CD14-positive monocyte (primary cell): ENCODE data around the gene SDK1. TPM values are rescaled to one million over a fixed set of nuclear protein-coding genes. Genes with fewer than 3 reads are reported as not detected.

Experiments used
- DNase-seq, 3 donors: peaks; one replicate each; pipeline ENCODE4 v3.0.0-alpha.2; 2011 to 2022
- H2AFZ ChIP-seq: 2 replicates; pipeline ENCODE4 v1.6.0; 2012; ENCODE audit warnings: mild to moderate bottlenecking, low read depth, low read length, inconsistent platforms; ENCODE audit not compliant: insufficient read depth, poor library complexity, severe bottlenecking
- H3K27ac ChIP-seq, 2 donors: 1 replicate in 1 of 2; 2 replicates in 1 of 2; pipeline ENCODE4 v1.5.1; 2012 to 2013; ENCODE audit warnings: low read length in 2 of 2, control low read depth in 1 of 2, inconsistent platforms in 1 of 2, low read depth in 1 of 2, mild to moderate bottlenecking in 1 of 2
- H3K27me3 ChIP-seq, 2 donors: one replicate each; pipeline versions ENCODE4 v1.6.0 to v1.6.1; 2011 to 2013; ENCODE audit warnings: low read length in 2 of 2; ENCODE audit not compliant: control insufficient read depth in 2 of 2, insufficient read depth in 2 of 2
- H3K36me3 ChIP-seq, 2 donors: replicated peaks in 1 of 2; 1 replicate in 1 of 2; 2 replicates in 1 of 2; pipeline versions ENCODE4 v1.5.1 to v1.6.1; 2012 to 2013; ENCODE audit warnings: low read length in 2 of 2, control low read depth in 1 of 2, inconsistent platforms in 1 of 2, mild to moderate bottlenecking in 1 of 2; ENCODE audit not compliant: insufficient read depth in 2 of 2, control insufficient read depth in 1 of 2
- H3K4me1 ChIP-seq, 2 donors: 1 replicate in 1 of 2; 2 replicates in 1 of 2; pipeline versions ENCODE4 v1.5.1 to v1.6.1; 2012 to 2013; ENCODE audit warnings: low read length in 2 of 2, control low read depth in 1 of 2, inconsistent platforms in 1 of 2, mild to moderate bottlenecking in 1 of 2, moderate library complexity in 1 of 2; ENCODE audit not compliant: insufficient read depth in 2 of 2, control insufficient read depth in 1 of 2
- H3K4me2 ChIP-seq: replicated peaks from 2 replicates; pipeline ENCODE3; 2012; ENCODE audit warnings: low read length, moderate library complexity, mild to moderate bottlenecking; ENCODE audit not compliant: poor library complexity, severe bottlenecking; ENCODE audit errors: extremely low read depth
- H3K4me3 ChIP-seq, 3 experiments: fragments of 200-600 bp in 1 of 3; sonication (generic) in 1 of 3; replicated peaks in 1 of 3; 1 replicate in 2 of 3; 2 replicates in 1 of 3; pipeline ENCODE4 v1.5.1; 2011 to 2013; ENCODE audit warnings: low read length in 3 of 3, mild to moderate bottlenecking in 3 of 3, control low read depth in 2 of 3, low read depth in 2 of 3, inconsistent platforms in 1 of 3, moderate library complexity in 1 of 3
- H3K79me2 ChIP-seq: 2 replicates; pipeline ENCODE4 v1.6.0; 2012; ENCODE audit warnings: mild to moderate bottlenecking, control low read depth, inconsistent platforms, low read length, moderate library complexity; ENCODE audit not compliant: insufficient read depth
- H3K9ac ChIP-seq: 2 replicates; pipeline ENCODE4 v1.6.0; 2017; ENCODE audit warnings: low read length, mild to moderate bottlenecking; ENCODE audit not compliant: insufficient read depth, poor library complexity, severe bottlenecking
- H3K9me3 ChIP-seq, 2 donors: replicated peaks in 1 of 2; 1 replicate in 1 of 2; 2 replicates in 1 of 2; pipeline versions ENCODE4 v1.5.1 to v1.6.1; 2012 to 2013; ENCODE audit warnings: low read length in 2 of 2, control low read depth in 1 of 2; ENCODE audit not compliant: control insufficient read depth in 1 of 2, insufficient read depth in 1 of 2
- H4K20me1 ChIP-seq: 2 replicates; pipeline ENCODE4 v1.6.0; 2012; ENCODE audit warnings: mild to moderate bottlenecking, low read length, control low read depth, moderate library complexity; ENCODE audit not compliant: insufficient read depth
- H3K27ac Mint-ChIP-seq, 7 donors: one replicate each; pipeline ENCODE4 v1.8.0; 2020; ENCODE audit warnings: mild to moderate bottlenecking in 7 of 7, mixed read lengths in 7 of 7, moderate library complexity in 6 of 7, inconsistent platforms in 2 of 7
- H3K27me3 Mint-ChIP-seq, 3 donors: one replicate each; pipeline ENCODE4 v1.8.0; 2021 to 2022; ENCODE audit warnings: low read depth in 3 of 3, mild to moderate bottlenecking in 3 of 3, mixed read lengths in 3 of 3, moderate library complexity in 3 of 3, inconsistent platforms in 1 of 3
- H3K36me3 Mint-ChIP-seq, 2 donors: one replicate each; pipeline ENCODE4 v1.8.0; 2020; ENCODE audit warnings: mixed read lengths in 2 of 2, inconsistent platforms in 1 of 2, mild to moderate bottlenecking in 1 of 2
- H3K4me1 Mint-ChIP-seq: one replicate; pipeline ENCODE4 v1.8.0; 2020; ENCODE audit warnings: mild to moderate bottlenecking, mixed read lengths
- H3K4me3 Mint-ChIP-seq, 2 donors: one replicate each; pipeline ENCODE4 v1.8.0; 2020; ENCODE audit warnings: mild to moderate bottlenecking in 2 of 2, mixed read lengths in 2 of 2, moderate library complexity in 1 of 2
- H3K9me3 Mint-ChIP-seq, 7 donors: one replicate each; pipeline ENCODE4 v1.8.0; 2020 to 2022; ENCODE audit warnings: mixed read lengths in 7 of 7, mild to moderate bottlenecking in 6 of 7, moderate library complexity in 6 of 7, inconsistent platforms in 2 of 7
- WGBS: methylation state at CpG from one replicate; pipeline ENCODE4 v1.1.5; 2013; ENCODE audit warnings: missing lambda C conversion rate; ENCODE audit not compliant: insufficient coverage; 5-methylcytosine and 5-hydroxymethylcytosine counted together
- intact Hi-C, 2 donors: fragments of 100-400 bp; cut with micrococcal nuclease; formaldehyde crosslinking; loops; one replicate each; pipeline versions ENCODE4 v1.15.0 to v1.15.1; 2023
- polyA plus RNA-seq, 3 donors: library from polyadenylated mRNA; depleted of rRNA in 1 of 3; unstranded in 2 of 3; stranded (reverse) in 1 of 3; fragments of 300-500 nt in 2 of 3; fragments of >200 nt in 1 of 3; fragmentation: Illumina TruSeq in 2 of 3; gene quantifications; 1 replicate in 2 of 3; 2 replicates in 1 of 3; pipeline ENCODE4 v1.2.3, GENCODE V29; 2012 to 2021
- TF ChIP-seq, protein P1 (sequence below): fragments of 200-600 bp; IDR thresholded peaks from one replicate; pipeline ENCODE4 v1.8.0; 2022; ENCODE audit warnings: antibody characterized with exemption, mild to moderate bottlenecking

Gene SDK1
- polyA plus RNA-seq, 3 donors: 0.01 TPM; not detected in 2

DNA sequence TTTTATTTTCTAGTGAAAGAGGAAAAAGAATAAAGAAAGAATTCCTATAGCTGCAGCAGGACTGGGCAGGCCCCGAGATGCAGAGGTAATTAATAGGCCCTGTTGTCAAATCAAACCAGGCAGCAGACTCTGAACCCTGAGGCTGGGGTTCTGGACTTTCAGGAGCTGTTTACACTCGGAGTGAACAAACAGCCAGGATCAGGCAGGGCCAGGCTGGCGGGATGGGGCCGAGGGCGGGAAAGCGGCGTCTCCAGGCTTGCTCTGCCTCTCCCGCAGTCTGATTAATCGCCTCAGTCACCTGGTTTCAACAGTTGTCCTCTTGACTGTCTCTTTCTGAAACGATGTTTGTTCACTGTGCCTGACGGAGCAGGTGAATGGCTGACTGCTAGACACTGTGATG lies 705.6 kb downstream of the SDK1 start:
- Mint-ChIP-seq H3K36me3 (no peaks in the 10 kb centered on the region), H3K27me3 (peaks cover 0 to 12% (median 2%) of the 10 kb centered on the region in 3 donors), H3K27ac (no peak overlapping the region), H3K4me3 (no peak overlapping the region), H3K9me3 (peaks cover 0 to 11% (median 2%) of the 10 kb centered on the region in 7 donors), H3K4me1 (no peaks in the 10 kb centered on the region)
- intact Hi-C loops: no loop called here
- no peaks in the 10 kb centered on the region for H3K36me3 ChIP-seq
- DNase-seq: no peak
- TF ChIP-seq, protein P1, sequence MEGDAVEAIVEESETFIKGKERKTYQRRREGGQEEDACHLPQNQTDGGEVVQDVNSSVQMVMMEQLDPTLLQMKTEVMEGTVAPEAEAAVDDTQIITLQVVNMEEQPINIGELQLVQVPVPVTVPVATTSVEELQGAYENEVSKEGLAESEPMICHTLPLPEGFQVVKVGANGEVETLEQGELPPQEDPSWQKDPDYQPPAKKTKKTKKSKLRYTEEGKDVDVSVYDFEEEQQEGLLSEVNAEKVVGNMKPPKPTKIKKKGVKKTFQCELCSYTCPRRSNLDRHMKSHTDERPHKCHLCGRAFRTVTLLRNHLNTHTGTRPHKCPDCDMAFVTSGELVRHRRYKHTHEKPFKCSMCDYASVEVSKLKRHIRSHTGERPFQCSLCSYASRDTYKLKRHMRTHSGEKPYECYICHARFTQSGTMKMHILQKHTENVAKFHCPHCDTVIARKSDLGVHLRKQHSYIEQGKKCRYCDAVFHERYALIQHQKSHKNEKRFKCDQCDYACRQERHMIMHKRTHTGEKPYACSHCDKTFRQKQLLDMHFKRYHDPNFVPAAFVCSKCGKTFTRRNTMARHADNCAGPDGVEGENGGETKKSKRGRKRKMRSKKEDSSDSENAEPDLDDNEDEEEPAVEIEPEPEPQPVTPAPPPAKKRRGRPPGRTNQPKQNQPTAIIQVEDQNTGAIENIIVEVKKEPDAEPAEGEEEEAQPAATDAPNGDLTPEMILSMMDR: no peak
- no peak overlapping the region for H3K4me2 ChIP-seq
- no peaks in the 10 kb centered on the region for H3K79me2 ChIP-seq
- H3K4me1 ChIP-seq: no peaks in the 10 kb centered on the region
- H2AFZ ChIP-seq: no peak overlapping the region
- no peak overlapping the region for H3K4me3 ChIP-seq
- 96% methylated on average over 11 of the region's 11 CpGs for WGBS
- H4K20me1 ChIP-seq: no peaks in the 10 kb centered on the region
- no peak overlapping the region for H3K27ac ChIP-seq
- no peaks in the 10 kb centered on the region for H3K27me3 ChIP-seq
- no peaks in the 10 kb centered on the region for H3K9me3 ChIP-seq
- H3K9ac ChIP-seq: no peak overlapping the region

DNA sequence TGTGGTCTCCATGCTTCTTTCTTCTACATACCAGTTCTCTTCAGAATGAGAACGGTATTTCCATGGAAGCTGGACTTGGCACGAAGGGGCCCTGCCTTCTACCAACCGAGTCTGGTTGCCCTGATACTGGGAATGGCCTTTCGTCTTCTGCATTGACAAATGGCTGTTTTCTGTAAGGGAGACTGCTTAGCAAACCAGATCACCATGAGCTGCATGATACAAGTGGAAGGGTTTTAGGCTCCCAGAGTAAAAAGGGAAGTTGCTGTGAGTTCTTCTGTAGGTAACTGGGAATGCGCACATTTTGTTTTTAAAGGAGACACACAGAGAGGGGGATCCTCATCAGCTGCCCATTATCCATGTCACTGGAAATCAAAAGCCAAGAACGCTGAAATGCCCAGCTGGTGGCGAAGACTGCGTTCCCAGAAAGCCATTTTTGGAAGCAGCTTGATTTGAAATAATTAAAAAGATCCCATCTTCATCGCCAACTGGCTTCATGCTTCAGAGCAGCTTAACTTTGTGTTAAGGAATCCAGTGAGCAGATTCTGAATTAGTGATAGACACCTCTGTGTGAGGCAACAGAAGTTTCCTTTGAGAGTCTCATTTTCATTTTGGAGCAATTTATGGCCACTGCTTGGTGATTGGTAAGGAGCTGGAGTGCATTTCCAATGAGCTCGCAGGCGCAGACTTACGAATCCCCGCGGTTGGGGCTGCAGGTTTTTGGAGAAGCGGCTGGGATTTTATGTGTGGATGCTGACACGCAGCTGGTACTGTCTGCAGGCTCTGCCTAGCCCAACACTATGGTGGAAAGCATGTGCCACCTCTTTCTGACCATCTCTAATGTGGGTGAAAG lies 708.4 kb downstream of the SDK1 start:
- no peak overlapping the region for H3K27ac Mint-ChIP-seq
- no peak overlapping the region for H3K4me3 ChIP-seq
- no peak overlapping the region for H3K27ac ChIP-seq
- H3K9me3 Mint-ChIP-seq: peaks cover 0 to 12% (median 4%) of the 10 kb centered on the region in 7 donors
- 81% methylated on average over 8 of the region's 16 CpGs for WGBS
- no peaks in the 10 kb centered on the region for H3K79me2 ChIP-seq
- H4K20me1 ChIP-seq: no peaks in the 10 kb centered on the region
- DNase-seq: no peak
- H3K4me1 Mint-ChIP-seq: no peaks in the 10 kb centered on the region
- intact Hi-C loops: no loop called here
- H3K36me3 ChIP-seq: no peaks in the 10 kb centered on the region
- H3K9me3 ChIP-seq: no peaks in the 10 kb centered on the region
- no peaks in the 10 kb centered on the region for H3K27me3 ChIP-seq
- H3K9ac ChIP-seq: no peak overlapping the region
- H3K4me3 Mint-ChIP-seq: no peak overlapping the region
- H2AFZ ChIP-seq: no peak overlapping the region
- no peaks in the 10 kb centered on the region for H3K36me3 Mint-ChIP-seq
- H3K4me2 ChIP-seq: no peak overlapping the region
- H3K4me1 ChIP-seq: no peaks in the 10 kb centered on the region
- H3K27me3 Mint-ChIP-seq: peaks cover 0 to 7% (median 1%) of the 10 kb centered on the region in 3 donors
- TF ChIP-seq, protein P1: no peak
